Erythroblast (primary cell): ENCODE results near the gene NMBR.
"Not testable (repeated sequence)": the region's sequence is repeated elsewhere in the genome, so short reads cannot be mapped to it uniquely, and the experiment has no call there.

Experiments used
- DNase-seq, 2 experiments: peaks; one replicate each; lab custom pipeline; 2025; lab: John Stamatoyannopoulos, UW
- GATA1 ChIP-seq: IDR thresholded peaks from 2 replicates; pipeline ENCODE4 v1.6.1; 2011; ENCODE audit warnings: low read depth, mild to moderate bottlenecking, control low read depth, low read length, moderate library complexity
- POLR2A ChIP-seq: IDR thresholded peaks from 2 replicates; pipeline ENCODE4 v1.6.1; 2011; ENCODE audit warnings: mild to moderate bottlenecking, low read length

NMBR gene

GRCh38 chr6:142058551-142059290 is 88.2 kb downstream of the NMBR start:
- TF ChIP-seq POLR2A: no peak
- no peak for TF ChIP-seq GATA1
- no peak for DNase-seq

GRCh38 chr6:142055219-142055618 is 91.7 kb downstream of the NMBR start:
- DNase-seq: no peak
- TF ChIP-seq GATA1 (no peak), POLR2A (no peak)

DNA sequence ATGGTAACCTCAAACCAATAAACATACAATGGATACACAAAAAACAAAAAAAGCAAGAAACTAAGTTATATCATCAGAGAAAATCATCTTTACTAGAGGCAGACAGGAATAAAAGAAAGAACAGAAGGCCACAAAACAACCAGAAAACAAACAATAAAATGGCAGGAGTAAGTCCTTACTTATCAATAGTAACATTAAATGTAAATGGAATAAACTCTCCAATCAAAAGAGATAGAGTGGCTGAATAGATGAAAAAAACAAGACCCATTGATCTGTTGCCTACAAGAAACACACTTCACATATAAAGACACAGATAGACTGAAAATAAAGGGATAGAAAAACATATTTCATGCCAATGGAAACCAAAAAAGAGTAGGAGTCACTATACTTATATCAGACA is 95.5 kb downstream of the NMBR start:
- DNase-seq: no peak
- TF ChIP-seq POLR2A: no peak
- no peak for TF ChIP-seq GATA1

DNA sequence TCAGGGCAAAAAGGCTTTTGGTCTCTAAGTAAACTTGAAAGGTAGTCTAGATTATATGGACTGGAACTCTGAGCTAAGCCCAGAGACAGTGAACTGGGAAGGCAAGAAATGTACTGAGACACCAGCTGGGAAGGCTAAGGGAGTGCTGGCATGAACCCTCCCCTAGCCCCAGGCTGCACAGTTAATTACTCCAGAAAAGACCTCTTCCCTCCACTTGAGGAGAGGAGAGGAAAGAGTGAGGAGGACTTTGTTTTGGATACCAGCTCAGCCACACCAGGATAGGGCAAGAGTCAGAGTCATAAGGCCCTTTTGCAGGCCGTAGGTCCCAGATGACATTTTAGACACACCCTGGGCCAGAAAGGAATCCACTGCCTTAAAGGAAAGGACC is 98.3 kb downstream of the NMBR start:
- no peak for DNase-seq
- TF ChIP-seq GATA1 (no peak), POLR2A (no peak)

DNA sequence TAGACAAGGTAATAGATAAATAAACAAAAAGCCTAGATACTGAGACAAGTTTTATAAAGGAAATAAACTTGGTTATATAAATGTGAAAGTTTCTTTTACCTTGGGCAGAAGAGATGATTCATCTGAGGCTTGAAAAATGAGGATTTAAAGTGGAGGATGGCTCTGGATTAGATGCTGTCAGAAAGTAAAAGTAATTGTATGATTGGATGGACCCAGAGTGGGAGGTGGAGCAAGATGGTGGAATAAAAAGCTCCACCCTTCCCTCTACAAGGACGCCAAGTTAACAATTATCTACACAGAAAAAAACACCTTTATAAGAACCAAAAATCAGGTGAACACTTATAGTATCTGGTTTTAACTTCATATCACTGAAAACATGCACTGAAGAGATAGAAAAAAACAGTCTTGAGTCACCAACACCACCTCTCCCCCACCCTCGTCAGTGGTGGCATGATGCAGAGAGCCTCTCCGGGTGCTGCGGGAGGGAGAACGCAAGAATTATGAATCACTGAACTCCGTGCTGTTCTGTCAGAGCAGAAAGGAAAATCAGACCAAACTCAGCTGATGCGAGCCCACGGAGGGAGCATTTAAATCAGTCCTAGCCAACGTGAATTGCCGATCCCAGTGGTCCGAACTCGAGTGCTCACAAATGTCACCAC is 98.9 kb downstream of the NMBR start:
- DNase-seq: no peak
- TF ChIP-seq GATA1 (no peak), POLR2A (no peak)

DNA sequence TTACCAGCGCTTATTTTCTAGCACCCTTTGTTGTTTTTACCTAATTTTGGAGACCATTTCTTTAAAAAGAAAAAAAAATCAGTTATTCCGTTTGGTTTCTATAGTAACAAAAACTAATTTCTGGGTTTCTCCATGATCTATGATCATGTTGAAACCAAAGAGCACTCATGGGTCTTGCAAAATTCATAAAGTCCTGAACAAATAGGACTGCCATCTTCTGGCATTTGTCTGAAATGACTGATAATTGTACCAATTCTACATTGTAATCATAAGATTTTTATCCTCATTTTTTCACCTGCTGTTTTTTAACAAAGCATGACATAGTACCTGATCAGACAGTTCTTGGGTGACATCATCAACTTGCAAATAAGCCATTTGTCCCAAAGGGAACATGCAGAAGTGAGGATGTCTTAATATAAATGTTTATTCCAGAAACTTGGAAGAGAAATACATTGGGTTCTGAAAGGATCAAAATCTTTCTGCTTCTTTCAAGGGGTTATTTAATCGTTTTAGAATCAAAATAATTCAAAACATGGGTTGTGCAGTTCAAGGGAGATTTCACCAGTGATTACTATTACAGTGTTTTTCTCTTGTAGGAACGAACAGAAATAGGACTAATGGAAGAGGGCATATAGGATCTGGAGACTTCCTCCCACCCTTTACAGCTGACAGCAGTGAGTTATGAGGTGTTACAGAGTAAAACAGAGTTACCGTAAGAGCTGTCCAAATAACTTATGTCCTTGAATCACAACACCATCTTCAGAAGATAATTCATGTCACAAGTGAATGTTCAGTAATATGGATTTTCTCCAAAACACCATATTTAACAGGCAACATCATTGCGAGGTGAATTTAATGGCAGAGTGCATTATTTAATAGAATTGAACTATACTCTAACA is 101.3 kb downstream of the NMBR start:
- DNase-seq: no peak
- no peak for TF ChIP-seq POLR2A
- TF ChIP-seq GATA1: no peak

GRCh38 chr6:142035890-142036289 is 111.0 kb downstream of the NMBR start:
- DNase-seq: no peak
- TF ChIP-seq GATA1 (no peak), POLR2A (no peak)

DNA sequence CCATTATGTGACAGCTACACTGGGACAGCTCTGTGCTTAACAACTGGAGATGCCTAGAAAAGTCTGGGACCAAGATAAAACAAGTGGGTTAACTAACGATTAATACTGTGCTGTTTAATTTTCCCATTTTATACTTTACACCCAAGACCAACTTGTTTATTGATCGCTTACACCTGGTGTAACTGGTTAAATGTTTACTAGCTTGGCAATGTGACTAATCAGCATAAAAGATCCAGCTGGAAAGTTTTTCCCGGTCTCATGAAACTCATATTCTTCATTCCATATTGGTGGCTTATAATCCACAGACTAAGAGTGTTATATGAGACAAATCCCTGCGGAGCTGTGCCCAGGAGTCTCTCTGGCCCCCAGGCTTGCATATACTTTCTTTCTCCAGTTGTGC is 115.9 kb downstream of the NMBR start:
- TF ChIP-seq GATA1 (no peak), POLR2A (no peak)
- DNase-seq: no peak

DNA sequence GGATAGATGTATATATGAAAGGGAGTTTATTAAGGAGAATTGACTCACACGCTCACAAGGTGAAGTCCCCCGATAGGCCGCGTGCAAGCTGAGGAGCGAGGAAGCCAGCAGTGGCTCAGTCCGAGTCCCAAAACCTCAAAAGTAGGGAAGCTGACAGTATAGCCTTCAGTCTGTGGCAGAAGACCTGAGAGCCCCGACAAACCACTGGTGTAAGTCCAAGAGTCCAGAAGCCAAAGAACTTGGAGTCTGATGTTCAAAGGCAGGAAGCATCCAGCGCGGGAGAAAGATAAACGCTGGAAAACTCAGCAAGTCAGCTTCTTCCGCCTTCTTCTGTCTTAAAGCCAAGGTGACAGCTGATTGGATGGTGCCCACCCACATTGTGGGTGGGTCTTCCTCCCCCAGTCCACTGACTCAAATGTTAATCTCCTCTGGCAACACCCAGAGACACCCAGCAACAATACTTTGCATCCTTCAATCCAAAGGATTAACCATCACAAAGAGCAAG is 116.8 kb downstream of the NMBR start:
- TF ChIP-seq GATA1 (no peak), POLR2A (no peak)

GRCh38 chr6:142028527-142028926 is 118.4 kb downstream of the NMBR start:
- DNase-seq: no peak
- TF ChIP-seq GATA1 (no peak), POLR2A (no peak)

More for the DNA sequence above, 116.8 kb downstream of the NMBR start:
- no peak for DNase-seq

GRCh38 chr6:142027804-142028203 is 119.1 kb downstream of the NMBR start:
- not testable (repeated sequence) for DNase-seq

DNA sequence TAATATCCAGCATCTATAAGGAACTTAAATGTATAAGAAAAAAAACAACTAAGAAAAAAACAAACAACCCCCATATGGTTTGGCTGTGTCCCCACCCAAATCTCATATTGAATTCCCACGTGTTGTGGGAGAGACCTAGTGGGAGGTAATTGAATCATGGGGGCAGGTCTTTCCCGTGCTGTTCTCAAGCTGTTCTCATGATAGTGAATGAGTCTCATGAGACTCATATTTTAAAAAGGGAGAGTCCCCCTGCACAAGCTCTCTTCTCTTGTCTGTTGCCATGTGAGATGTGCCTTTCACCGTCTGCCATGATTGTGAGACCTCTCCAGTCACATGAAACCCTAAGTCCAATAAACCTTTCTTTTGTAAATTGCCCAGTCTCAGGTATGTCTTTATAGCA is 119.8 kb downstream of the NMBR start:
- no peak for DNase-seq
- no peak for TF ChIP-seq POLR2A
- TF ChIP-seq GATA1: no peak

DNA sequence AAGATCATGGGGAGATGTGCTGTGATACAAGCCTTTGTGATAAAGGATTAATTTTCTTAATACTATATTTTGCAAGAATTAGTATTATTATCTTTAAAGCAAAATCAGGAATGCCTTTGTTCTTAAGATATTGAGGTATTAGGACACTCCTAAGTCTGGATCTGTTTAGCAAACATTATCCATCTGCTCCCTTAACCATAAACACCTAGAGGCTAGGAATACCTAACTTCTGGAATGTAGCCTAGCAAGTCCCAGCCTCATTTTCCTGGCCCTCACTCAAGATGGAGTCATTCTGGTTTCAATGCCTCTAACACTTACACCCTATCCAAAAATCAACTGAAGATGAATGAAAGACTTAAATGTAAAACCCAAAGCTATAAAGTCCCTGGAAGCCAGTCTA is 120.5 kb downstream of the NMBR start:
- no peak for TF ChIP-seq GATA1
- no peak for TF ChIP-seq POLR2A
- no peak for DNase-seq
